ENCODE results near the gene MRPL14. TPM values are rescaled to one million over a fixed set of nuclear protein-coding genes. Genes with fewer than 3 reads are reported as not detected.
"Not testable (repeated sequence)": the region's sequence is repeated elsewhere in the genome, so short reads cannot be mapped to it uniquely, and the experiment has no call there.

Gene MRPL14
- total RNA-seq, 1 donor from 2014 or later, result 35.3 TPM

- DNase-seq (ENCODE audit: low spot score) (no peak), ATAC-seq (no peak)
These were observed 23.2 kb upstream of the MRPL14 start for GRCh38 chr6:44150317-44150917.

DNA sequence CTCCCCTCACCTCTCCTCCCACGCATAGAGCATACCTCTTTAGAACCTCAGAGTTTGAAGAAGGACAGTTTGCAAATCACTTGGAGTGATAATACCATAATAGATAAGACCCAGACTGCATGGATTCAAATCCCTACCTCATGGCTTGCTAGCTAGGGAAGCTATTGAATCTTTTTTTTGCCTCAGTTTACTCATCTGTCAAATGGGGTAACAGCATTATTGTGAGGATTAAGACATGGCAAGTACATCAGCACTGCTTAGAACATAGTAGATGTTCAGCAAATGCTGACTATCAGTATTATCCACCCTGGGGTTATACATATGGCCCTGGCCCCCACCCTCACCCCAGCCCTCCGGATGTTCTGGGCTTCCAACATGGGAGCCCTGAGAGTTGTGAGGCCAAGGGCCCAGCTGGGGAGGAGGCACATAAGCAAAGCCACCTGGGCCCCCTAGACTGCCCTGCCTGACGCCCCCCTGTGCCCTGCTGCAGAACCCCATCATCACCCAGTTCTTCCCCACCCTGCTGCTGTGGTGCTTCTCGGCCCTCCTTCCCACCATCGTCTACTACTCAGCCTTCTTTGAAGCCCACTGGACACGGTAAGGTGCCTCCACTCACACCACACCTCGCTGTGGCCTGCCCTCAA, 22.2 kb upstream of the MRPL14 start:
- ATAC-seq, result no peak

DNA sequence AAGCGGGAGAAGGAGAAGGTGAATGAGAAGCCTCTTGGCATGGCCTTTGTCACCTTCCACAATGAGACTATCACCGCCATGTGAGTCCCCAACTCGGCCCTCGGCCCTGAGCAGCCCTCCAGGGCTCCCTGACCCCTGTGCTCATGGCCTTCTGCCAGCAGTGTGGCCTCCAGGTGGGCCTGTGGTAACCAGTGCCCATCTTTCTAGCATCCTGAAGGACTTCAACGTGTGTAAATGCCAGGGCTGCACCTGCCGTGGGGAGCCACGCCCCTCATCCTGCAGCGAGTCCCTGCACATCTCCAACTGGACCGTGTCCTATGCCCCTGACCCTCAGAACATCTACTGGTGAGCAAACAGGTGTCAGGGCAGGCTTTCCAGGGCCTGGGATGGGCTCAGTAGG, 21.1 kb upstream of the MRPL14 start:
- ATAC-seq (no peak), DNase-seq (ENCODE audit: low spot score) (no peak)

More for the DNA sequence above, 22.2 kb upstream of the MRPL14 start:
- no peak for DNase-seq (ENCODE audit: low spot score)

DNA sequence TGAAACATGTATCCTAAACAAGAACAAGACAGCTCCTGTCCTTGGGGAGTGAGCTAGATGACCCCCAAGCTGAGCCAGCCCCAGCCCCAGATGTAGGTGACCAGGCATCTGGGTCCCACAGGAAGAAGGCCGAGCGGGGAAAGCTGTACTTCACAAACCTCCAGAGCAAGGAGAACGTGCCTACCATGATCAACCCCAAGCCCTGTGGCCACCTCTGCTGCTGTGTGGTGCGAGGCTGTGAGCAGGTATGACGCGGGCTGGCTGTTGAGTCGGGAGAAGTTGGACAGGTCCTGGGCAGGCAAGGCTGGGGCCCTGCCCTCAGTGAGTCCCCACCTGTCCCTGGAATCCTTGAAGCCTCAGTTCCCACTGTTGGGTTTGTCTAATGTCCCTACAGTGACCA, 20.0 kb upstream of the MRPL14 start:
- no peak for ATAC-seq
- DNase-seq (ENCODE audit: low spot score), result no peak

- no peak for ATAC-seq
- DNase-seq (ENCODE audit: low spot score), result no peak
These were observed 19.4 kb upstream of the MRPL14 start for GRCh38 chr6:44146685-44147084.

GRCh38 chr6:44145839-44146238, 18.6 kb upstream of the MRPL14 start:
- no peak for ATAC-seq

DNA sequence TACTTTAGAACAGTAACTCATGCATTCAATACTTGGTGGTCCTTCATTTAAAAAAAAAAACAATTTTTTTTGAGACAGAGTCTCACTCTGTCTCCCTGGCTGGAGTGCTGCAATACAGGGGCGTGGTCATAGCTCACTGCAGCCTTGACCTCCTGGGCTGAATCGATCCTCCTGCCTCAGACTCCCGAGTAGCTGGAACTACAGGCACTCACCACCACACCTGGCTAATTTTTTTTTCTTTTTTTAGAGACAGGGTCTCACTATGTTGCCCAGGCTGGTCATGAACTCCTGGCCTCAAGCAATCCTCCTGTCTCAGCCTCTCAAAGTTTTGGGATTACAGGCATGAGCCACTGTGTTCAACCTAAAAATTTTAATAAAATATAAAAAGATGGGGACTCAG, 17.3 kb upstream of the MRPL14 start:
- ATAC-seq; DNase-seq (ENCODE audit: low spot score): not testable (repeated sequence)

More at GRCh38 chr6:44145839-44146238, 18.6 kb upstream of the MRPL14 start:
- no peak for DNase-seq (ENCODE audit: low spot score)

DNA sequence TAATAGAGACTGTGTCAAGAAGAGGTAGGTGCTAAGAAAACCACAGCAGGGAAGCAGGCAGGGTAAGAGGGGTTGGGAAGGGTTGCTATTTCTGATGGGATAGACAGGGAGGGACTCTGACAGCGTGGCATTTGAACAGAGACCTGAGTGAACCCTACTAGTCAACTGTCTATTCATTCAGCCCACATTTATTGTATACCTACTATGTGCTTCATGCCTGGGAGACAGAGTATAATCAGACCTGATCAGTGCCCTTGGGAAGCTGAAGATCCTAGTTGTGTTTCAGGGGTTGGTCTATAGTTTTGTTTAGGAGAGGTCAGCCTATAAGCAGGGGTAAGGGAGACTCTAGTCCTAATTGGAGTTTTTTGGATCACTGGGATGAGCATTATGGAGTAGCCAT, 16.5 kb upstream of the MRPL14 start:
- ATAC-seq, result no peak

GRCh38 chr6:44142835-44143234, 15.6 kb upstream of the MRPL14 start:
- ATAC-seq, result peak; percentile 93

More for the DNA sequence above, 16.5 kb upstream of the MRPL14 start:
- no peak for DNase-seq (ENCODE audit: low spot score)

GRCh38 chr6:44139351-44139743, 12.1 kb upstream of the MRPL14 start:
- DNase-seq (ENCODE audit: low spot score) (no peak), ATAC-seq (no peak)

More at GRCh38 chr6:44142835-44143234, 15.6 kb upstream of the MRPL14 start:
- peak; percentile 75 for DNase-seq (ENCODE audit: low spot score)

DNA sequence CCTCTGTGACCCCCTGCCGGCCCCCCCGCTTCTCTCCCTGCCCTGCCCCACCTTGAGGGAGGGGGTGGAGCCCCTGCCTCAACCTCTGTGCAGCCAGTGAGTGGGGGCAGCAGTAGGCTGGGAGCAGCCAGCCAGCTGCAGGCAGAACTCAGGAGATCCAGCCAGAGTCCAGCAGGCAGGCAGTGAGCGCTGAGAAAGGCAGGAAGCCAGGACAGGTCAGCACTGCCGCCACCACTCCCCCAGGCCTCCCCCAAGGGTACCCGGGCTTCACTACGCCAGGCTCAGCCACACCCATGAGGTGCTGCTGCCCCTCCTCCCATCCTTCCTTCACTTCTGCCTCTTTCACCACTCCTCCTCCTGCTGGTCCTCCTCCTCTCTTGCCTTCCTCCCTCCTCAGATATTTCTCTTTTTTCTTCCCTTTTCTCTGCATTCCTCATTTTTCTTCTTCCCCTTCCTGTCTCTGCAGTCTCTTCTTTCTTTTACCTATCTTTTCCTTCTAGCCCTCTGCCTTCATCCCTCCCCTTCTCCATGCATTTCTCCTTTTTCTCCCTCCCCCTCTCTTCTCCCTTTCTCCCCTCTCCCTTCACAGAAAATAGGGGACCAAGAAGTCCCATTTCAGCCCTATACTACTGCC, 11.6 kb upstream of the MRPL14 start:
- ATAC-seq, result no peak
- DNase-seq (ENCODE audit: low spot score), result no peak

DNA sequence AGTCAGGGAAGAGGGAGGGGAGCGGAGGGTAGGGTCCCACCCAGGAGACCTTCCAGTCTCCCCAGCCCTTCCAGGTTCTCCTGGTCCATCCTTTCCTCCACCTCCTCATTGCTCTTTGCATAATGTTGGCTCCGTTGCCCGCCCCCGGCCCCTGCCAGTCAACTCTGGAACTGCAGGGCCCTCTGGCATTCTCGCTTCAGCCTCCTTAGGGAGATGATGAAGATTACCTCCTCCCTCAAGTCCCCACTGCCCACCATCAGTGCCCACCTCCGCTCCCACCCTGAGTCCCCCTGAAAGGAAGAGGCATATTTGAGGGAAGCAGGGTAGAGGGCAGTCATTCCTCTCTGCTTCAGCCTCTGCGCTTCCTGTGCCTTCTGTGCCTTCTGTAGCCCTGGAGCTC, 8.6 kb upstream of the MRPL14 start:
- ATAC-seq (no peak), DNase-seq (ENCODE audit: low spot score) (no peak)

- no peak for ATAC-seq
- no peak for DNase-seq (ENCODE audit: low spot score)
These were observed 8.0 kb upstream of the MRPL14 start for GRCh38 chr6:44135173-44135758.

DNA sequence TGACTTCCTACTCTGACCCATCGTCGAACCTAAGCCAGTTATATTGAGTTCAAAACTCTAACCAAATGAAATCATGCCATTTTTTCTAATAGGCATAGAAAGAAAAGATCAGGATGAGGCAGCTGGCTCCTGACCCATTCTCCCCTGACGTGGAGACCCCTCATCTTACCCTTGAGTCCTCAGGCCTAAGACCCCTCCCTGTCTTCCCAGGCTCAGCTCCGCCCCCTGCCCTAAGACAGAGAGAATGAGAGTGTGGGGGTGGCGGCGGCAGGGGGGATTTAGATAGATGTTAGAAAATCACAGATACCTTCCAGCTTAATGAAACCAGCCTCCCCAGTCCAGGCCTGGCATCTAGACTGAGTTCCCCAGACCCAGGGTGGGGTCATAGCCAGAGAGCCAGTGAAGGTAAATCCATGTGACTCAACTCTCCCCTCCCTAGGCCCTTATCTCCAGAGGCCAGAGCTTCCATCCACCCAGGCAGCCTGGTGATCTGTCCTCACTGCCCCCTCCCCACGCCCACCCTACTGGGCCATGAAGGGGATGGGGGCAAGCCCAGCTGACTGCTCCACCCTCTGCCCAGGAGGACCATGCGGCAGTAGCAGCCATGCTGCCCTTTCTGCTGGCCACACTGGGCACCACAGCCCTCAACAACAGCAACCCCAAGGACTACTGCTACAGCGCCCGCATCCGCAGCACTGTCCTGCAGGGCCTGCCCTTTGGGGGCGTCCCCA, 6.9 kb upstream of the MRPL14 start:
- ATAC-seq (no peak), DNase-seq (ENCODE audit: low spot score) (no peak)

GRCh38 chr6:44133003-44133931, 6.0 kb upstream of the MRPL14 start:
- DNase-seq (ENCODE audit: low spot score) (no peak), ATAC-seq (peak; percentile 51)

DNA sequence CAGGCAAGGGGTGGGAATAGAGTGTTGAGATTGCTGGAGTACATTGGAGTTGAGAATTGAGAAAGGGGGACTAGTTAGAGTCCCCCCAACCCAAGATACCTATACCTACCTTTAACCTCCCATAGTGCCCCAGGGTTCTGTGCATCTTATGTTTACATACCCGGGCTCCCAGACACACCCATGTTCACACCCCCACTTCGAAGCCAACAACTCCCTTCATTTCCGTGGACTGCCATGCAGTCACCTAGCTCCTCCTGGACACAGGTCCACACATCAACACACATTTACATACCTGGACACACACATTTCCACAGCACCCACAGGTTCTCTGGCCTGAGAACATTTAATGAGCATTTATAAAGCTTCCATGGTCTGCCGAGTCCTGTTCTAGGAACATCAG, 5.2 kb upstream of the MRPL14 start:
- ATAC-seq (no peak), DNase-seq (ENCODE audit: low spot score) (no peak)

DNA sequence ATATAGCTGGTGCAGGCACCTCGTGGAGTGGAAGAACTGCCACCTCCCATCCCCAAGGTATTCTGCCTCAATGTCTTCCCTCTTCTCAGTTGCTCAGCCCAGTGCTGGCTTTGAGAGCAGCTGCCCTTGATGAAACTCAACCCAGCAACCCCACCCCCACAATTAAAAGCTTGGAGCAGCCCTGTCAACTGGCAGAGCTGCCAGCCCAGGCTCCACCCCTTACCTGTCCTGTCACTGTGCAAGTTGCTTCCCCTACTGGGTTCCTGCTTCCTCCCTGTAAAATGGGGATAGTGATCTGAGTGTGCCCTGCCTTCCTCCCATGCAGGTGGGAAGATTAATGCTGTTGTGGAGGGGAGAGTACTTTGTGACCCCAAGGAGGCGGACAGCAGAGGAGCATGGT, 4.6 kb upstream of the MRPL14 start:
- DNase-seq (ENCODE audit: low spot score), result no peak
- no peak for ATAC-seq

- ATAC-seq (no peak), DNase-seq (ENCODE audit: low spot score) (no peak)
These were observed 2.6 kb upstream of the MRPL14 start for GRCh38 chr6:44129841-44130322.

- DNase-seq (ENCODE audit: low spot score), result peak; percentile 58
- peak; percentile 43 for ATAC-seq
These were observed 1.0 kb upstream of the MRPL14 start for GRCh38 chr6:44128020-44128917.

Measured in left lobe of liver (tissue), 2 donors.